SK-N-SH treated with all-trans-retinoic acid at 6 μM for 48 hours (cell line): ENCODE results near the gene GRAP2.

ENCODE experiments used
- ATAC-seq: fragments of 200-7000 bp; cut with Tn5 transposase; 3 replicates; pipeline ENCODE4 v1.9.1; 2020; ENCODE audit warnings: mild to moderate bottlenecking, moderate library complexity
- ARNTL ChIP-seq: fragments of 450-650 bp; formaldehyde crosslinking; IDR thresholded peaks from 2 replicates; pipeline ENCODE4 v1.5.0; 2020; ENCODE audit warnings: low read depth, mild to moderate bottlenecking, moderate library complexity, borderline replicate concordance
- CSDC2 ChIP-seq: fragments of 250-450 bp; sonication (Bioruptor Pico); IDR thresholded peaks from 2 replicates; pipeline ENCODE4 v1.5.0; 2020; ENCODE audit warnings: mild to moderate bottlenecking, moderate library complexity
- ESRRG ChIP-seq: fragments of 250-450 bp; sonication (Bioruptor Pico); IDR thresholded peaks from 2 replicates; pipeline ENCODE4 v1.6.1; 2021; ENCODE audit warnings: mild to moderate bottlenecking
- GLIS3 ChIP-seq: fragments of 250-450 bp; sonication (Bioruptor Pico); IDR thresholded peaks from 2 replicates; pipeline ENCODE4 v1.5.0; 2020; ENCODE audit warnings: mild to moderate bottlenecking, moderate library complexity
- ISL1 ChIP-seq: fragments of 250-450 bp; sonication (Bioruptor Pico); IDR thresholded peaks from 2 replicates; pipeline ENCODE4 v2.1.2; 2022; ENCODE audit warnings: mild to moderate bottlenecking, moderate library complexity
- OSR1 ChIP-seq: fragments of 250-450 bp; sonication (Bioruptor Pico); IDR thresholded peaks from 2 replicates; pipeline ENCODE4 v1.8.0; 2022; ENCODE audit warnings: moderate library complexity, mild to moderate bottlenecking, inconsistent platforms
- POU6F1 ChIP-seq: fragments of 250-450 bp; sonication (Bioruptor Pico); IDR thresholded peaks from 2 replicates; pipeline ENCODE4 v1.8.0; 2021; ENCODE audit warnings: low read depth, mild to moderate bottlenecking, moderate library complexity, borderline replicate concordance
- PPARA ChIP-seq: fragments of 250-450 bp; sonication (Bioruptor Pico); IDR thresholded peaks from 2 replicates; pipeline ENCODE4 v1.5.0; 2020; ENCODE audit warnings: mild to moderate bottlenecking, borderline replicate concordance
- RARB ChIP-seq: fragments of 250-450 bp; sonication (Bioruptor Pico); IDR thresholded peaks from 2 replicates; pipeline ENCODE4 v1.8.0; 2021; ENCODE audit warnings: mild to moderate bottlenecking, moderate library complexity
- SNAI2 ChIP-seq: fragments of 250-450 bp; sonication (Bioruptor Pico); IDR thresholded peaks from 2 replicates; pipeline ENCODE4 v1.5.0; 2020; ENCODE audit warnings: mild to moderate bottlenecking, moderate library complexity
- TCF4 ChIP-seq: fragments of 250-450 bp; sonication (Bioruptor Pico); IDR thresholded peaks from 2 replicates; pipeline ENCODE4 v1.8.0; 2021; ENCODE audit warnings: mild to moderate bottlenecking, moderate library complexity, borderline replicate concordance
- TOX ChIP-seq: fragments of 250-450 bp; sonication (Bioruptor Pico); IDR thresholded peaks from 2 replicates; pipeline ENCODE4 v1.8.0; 2021; ENCODE audit warnings: mild to moderate bottlenecking, moderate library complexity, borderline replicate concordance
- ZC3H10 ChIP-seq: fragments of 250-450 bp; sonication (Bioruptor Pico); IDR thresholded peaks from 2 replicates; pipeline ENCODE4 v1.5.1; 2021; ENCODE audit warnings: mild to moderate bottlenecking, moderate library complexity
- ZFP3 ChIP-seq: fragments of 250-450 bp; sonication (Bioruptor Pico); IDR thresholded peaks from 2 replicates; pipeline ENCODE4 v1.5.0; 2020; ENCODE audit warnings: mild to moderate bottlenecking, moderate library complexity
- ZFP30 ChIP-seq: fragments of 450-650 bp; formaldehyde crosslinking; IDR thresholded peaks from 2 replicates; pipeline ENCODE4 v1.5.0; 2022; ENCODE audit warnings: mild to moderate bottlenecking, moderate library complexity
- ZNF565 ChIP-seq: fragments of 450-650 bp; formaldehyde crosslinking; conservative IDR thresholded peaks from 2 replicates; pipeline ENCODE4 v1.5.0; 2020; ENCODE audit warnings: low read depth, mild to moderate bottlenecking, moderate library complexity
- ZNF70 ChIP-seq: fragments of 450-650 bp; formaldehyde crosslinking; IDR thresholded peaks from 2 replicates; pipeline ENCODE4 v1.5.0; 2020; ENCODE audit warnings: mild to moderate bottlenecking, moderate library complexity
- ZNF8 ChIP-seq: fragments of 450-650 bp; formaldehyde crosslinking; IDR thresholded peaks from 2 replicates; pipeline ENCODE4 v1.5.0; 2020; ENCODE audit warnings: mild to moderate bottlenecking, moderate library complexity
- TF ChIP-seq, protein P1 (sequence below): fragments of 250-450 bp; sonication (Bioruptor Pico); IDR thresholded peaks from 2 replicates; pipeline ENCODE4 v1.5.1; 2020; ENCODE audit warnings: low read depth, mild to moderate bottlenecking, moderate library complexity
- TF ChIP-seq, protein P2 (sequence below): fragments of 250-450 bp; sonication (Bioruptor Pico); IDR thresholded peaks from 2 replicates; pipeline ENCODE4 v1.8.0; 2020; ENCODE audit warnings: mild to moderate bottlenecking, moderate library complexity, borderline replicate concordance

The GRAP2 gene

GRCh38 chr22:39939830-39940229 is 38.9 kb downstream of the GRAP2 start:
- TF ChIP-seq CSDC2 (CRISPR knock-in tag): no peak
- TF ChIP-seq ISL1 (CRISPR knock-in tag): no peak
- no peak for ATAC-seq

DNA sequence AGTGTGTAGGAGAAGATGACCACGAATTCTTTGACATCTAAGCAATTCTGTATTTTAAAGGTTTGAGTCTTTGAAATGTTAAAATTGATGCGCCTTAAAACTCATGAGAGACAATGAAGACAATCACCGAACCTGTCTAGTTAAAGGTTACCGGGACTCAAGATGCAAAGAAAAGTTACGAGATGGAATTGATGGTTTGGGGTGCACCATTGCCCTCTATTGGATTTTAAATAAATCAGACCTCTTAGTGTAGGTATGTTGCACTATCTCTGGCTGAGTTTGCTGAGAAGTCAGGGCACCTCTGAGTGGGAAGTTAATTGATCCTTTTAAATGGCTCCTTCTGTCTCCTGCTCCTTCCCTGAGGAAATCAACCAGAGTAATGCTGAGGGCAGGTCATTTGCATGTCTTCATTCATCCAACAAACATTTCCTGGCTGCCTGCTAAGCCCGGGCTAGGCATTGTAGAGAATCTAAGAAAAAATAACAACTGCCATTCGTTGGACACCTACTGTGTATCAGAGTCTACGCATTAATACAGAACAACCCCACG is 39.9 kb downstream of the GRAP2 start:
- no peak for TF ChIP-seq SNAI2 (CRISPR knock-in tag)
- TF ChIP-seq OSR1 (CRISPR knock-in tag): no peak
- no peak for TF ChIP-seq ZNF565 (CRISPR knock-in tag)
- TF ChIP-seq GLIS3 (CRISPR knock-in tag): no peak
- TF ChIP-seq TCF4: no peak
- no peak for TF ChIP-seq ZNF70 (CRISPR knock-in tag)
- no peak for TF ChIP-seq CSDC2 (CRISPR knock-in tag)
- TF ChIP-seq, protein P1, sequence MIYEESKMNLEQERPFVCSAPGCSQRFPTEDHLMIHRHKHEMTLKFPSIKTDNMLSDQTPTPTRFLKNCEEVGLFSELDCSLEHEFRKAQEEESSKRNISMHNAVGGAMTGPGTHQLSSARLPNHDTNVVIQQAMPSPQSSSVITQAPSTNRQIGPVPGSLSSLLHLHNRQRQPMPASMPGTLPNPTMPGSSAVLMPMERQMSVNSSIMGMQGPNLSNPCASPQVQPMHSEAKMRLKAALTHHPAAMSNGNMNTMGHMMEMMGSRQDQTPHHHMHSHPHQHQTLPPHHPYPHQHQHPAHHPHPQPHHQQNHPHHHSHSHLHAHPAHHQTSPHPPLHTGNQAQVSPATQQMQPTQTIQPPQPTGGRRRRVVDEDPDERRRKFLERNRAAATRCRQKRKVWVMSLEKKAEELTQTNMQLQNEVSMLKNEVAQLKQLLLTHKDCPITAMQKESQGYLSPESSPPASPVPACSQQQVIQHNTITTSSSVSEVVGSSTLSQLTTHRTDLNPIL: no peak
- TF ChIP-seq RARB (CRISPR knock-in tag): no peak
- TF ChIP-seq ISL1 (CRISPR knock-in tag): no peak
- no peak for ATAC-seq

GRCh38 chr22:39941601-39942000 is 40.7 kb downstream of the GRAP2 start:
- no peak for TF ChIP-seq ZFP30 (CRISPR knock-in tag)
- TF ChIP-seq CSDC2 (CRISPR knock-in tag): no peak
- no peak for TF ChIP-seq POU6F1 (CRISPR knock-in tag)

DNA sequence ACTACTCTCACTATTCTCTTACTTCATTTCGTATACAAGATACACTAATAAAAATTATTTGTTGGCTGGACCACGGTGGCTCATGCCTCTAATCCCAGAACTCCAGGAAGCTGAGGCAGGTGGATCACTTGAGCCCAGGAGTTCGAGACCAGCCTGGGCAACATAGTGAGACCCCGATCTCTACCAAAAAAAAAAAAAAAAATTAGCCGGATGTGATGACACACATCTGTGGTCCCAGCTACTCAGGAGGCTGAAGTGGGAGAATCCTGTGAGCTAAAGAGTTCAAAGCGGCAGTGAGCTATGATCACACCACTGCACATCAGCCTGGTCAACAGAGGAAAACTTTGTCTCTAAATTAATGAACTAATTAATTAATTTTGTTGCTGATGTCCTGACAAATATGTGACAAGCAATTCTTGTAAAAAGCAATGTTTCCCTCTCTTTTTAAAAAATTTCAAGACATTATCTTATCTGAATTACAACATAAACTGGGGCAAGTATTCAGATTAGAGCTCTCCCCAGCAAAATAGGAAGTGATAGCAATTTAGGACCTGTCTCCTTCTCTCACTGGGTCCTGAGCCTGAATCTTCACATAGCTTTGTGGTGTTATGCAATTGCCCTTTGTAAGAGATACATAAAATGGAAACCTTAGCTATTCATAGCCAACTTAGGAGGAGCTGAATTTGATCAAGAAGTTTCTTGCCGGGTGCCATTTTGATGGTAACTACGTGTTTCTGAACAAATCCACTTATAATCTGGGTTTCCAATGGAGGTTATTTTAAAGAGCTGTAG is 41.8 kb downstream of the GRAP2 start:
- ATAC-seq: no peak
- TF ChIP-seq ESRRG: no peak
- no peak for TF ChIP-seq ARNTL (CRISPR knock-in tag)
- no peak for TF ChIP-seq TOX
- TF ChIP-seq, protein P2, sequence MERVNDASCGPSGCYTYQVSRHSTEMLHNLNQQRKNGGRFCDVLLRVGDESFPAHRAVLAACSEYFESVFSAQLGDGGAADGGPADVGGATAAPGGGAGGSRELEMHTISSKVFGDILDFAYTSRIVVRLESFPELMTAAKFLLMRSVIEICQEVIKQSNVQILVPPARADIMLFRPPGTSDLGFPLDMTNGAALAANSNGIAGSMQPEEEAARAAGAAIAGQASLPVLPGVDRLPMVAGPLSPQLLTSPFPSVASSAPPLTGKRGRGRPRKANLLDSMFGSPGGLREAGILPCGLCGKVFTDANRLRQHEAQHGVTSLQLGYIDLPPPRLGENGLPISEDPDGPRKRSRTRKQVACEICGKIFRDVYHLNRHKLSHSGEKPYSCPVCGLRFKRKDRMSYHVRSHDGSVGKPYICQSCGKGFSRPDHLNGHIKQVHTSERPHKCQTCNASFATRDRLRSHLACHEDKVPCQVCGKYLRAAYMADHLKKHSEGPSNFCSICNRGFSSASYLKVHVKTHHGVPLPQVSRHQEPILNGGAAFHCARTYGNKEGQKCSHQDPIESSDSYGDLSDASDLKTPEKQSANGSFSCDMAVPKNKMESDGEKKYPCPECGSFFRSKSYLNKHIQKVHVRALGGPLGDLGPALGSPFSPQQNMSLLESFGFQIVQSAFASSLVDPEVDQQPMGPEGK (CRISPR knock-in tag): no peak
- no peak for TF ChIP-seq PPARA (CRISPR knock-in tag)
- TF ChIP-seq, protein P1: no peak
- no peak for TF ChIP-seq ZFP3 (CRISPR knock-in tag)
- no peak for TF ChIP-seq ZNF8 (CRISPR knock-in tag)
- TF ChIP-seq RARB (CRISPR knock-in tag): no peak
- TF ChIP-seq ISL1 (CRISPR knock-in tag): no peak
- TF ChIP-seq ZNF565 (CRISPR knock-in tag): no peak
- no peak for TF ChIP-seq POU6F1 (CRISPR knock-in tag)
- TF ChIP-seq GLIS3 (CRISPR knock-in tag): no peak
- TF ChIP-seq OSR1 (CRISPR knock-in tag): no peak
- TF ChIP-seq ZC3H10 (CRISPR knock-in tag): no peak
- no peak for TF ChIP-seq ZFP30 (CRISPR knock-in tag)
- TF ChIP-seq CSDC2 (CRISPR knock-in tag): no peak
- TF ChIP-seq ZNF70 (CRISPR knock-in tag): no peak
- TF ChIP-seq SNAI2 (CRISPR knock-in tag): no peak

More at GRCh38 chr22:39941601-39942000, 40.7 kb downstream of the GRAP2 start:
- no peak for ATAC-seq
